Measurements from ENCODE around the gene ACSS2.

The ACSS2 gene

DNA sequence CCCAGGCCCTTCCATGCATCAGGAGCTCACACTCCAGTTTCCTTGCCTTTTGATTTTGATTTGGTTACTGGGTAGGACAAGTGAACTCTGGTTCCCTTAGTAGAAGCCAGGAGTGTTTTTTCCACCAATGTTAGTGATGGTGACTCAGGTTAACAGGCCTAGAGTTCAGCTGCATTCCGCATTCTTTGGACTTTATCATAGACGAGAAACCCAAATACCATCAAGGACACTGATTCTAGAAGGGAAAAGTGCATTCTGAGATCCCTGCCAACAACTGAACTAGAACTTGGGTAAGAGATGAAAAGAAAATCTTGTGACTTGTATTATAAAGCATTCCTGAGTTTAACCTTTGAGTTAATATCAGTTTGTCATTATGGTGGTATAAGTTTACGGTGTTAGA, 70.2 kb downstream of the ACSS2 start:
- H3K27ac ChIP-seq: no peak overlapping the region
- H3K9ac ChIP-seq: no peak overlapping the region
- no peak overlapping the region for H2AFZ ChIP-seq (ENCODE audit: low read depth)
- H3K27me3 ChIP-seq (ENCODE audit: insufficient read depth, low read depth): no peaks in the 10 kb centered on the region
- H3K4me1 ChIP-seq (ENCODE audit: low read depth, poor library complexity, severe bottlenecking): peaks cover 9% of the 10 kb centered on the region
- H4K20me1 ChIP-seq (ENCODE audit: insufficient read depth): no peaks in the 10 kb centered on the region
- TF ChIP-seq, protein P1, sequence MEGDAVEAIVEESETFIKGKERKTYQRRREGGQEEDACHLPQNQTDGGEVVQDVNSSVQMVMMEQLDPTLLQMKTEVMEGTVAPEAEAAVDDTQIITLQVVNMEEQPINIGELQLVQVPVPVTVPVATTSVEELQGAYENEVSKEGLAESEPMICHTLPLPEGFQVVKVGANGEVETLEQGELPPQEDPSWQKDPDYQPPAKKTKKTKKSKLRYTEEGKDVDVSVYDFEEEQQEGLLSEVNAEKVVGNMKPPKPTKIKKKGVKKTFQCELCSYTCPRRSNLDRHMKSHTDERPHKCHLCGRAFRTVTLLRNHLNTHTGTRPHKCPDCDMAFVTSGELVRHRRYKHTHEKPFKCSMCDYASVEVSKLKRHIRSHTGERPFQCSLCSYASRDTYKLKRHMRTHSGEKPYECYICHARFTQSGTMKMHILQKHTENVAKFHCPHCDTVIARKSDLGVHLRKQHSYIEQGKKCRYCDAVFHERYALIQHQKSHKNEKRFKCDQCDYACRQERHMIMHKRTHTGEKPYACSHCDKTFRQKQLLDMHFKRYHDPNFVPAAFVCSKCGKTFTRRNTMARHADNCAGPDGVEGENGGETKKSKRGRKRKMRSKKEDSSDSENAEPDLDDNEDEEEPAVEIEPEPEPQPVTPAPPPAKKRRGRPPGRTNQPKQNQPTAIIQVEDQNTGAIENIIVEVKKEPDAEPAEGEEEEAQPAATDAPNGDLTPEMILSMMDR (conservative IDR thresholded peaks at IDR 0.05; ENCODE audit: low read depth, low read length): no peak
- H3K4me2 ChIP-seq: no peak overlapping the region
- H3K79me2 ChIP-seq (ENCODE audit: insufficient read depth, low read depth): no peaks in the 10 kb centered on the region
- H3K4me3 ChIP-seq (IDR thresholded peaks at IDR 0.05; ENCODE audit: insufficient read depth, low read depth, low read length): no peak overlapping the region
- H3K36me3 ChIP-seq (ENCODE audit: insufficient read depth): no peaks in the 10 kb centered on the region

DNA sequence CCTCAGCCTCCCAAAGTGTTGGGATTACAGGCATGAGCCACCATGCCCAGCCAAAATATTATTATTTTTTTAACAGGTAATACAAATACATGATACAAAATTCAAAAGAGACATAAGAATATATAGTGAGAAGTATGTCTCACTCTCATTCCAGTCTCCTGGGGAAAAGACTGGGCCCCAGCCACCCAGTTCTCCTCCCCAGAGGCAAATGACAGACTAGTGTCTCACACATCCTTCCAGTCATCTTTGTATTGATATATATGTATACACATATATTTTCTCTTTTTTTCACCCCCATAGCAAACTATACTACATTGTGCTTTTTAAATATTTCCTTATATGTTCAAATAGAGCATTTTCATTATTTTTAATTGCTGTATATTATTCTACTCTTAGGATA, 70.9 kb downstream of the ACSS2 start:
- no peak overlapping the region for H2AFZ ChIP-seq (ENCODE audit: low read depth)
- H3K4me1 ChIP-seq (ENCODE audit: low read depth, poor library complexity, severe bottlenecking): peaks cover 12% of the 10 kb centered on the region
- H3K4me2 ChIP-seq: no peak overlapping the region
- H3K27ac ChIP-seq: no peak overlapping the region
- no peaks in the 10 kb centered on the region for H3K79me2 ChIP-seq (ENCODE audit: insufficient read depth, low read depth)
- TF ChIP-seq, protein P1 (conservative IDR thresholded peaks at IDR 0.05; ENCODE audit: low read depth, low read length): no peak
- no peaks in the 10 kb centered on the region for H3K36me3 ChIP-seq (ENCODE audit: insufficient read depth)
- H3K27me3 ChIP-seq (ENCODE audit: insufficient read depth, low read depth): no peaks in the 10 kb centered on the region
- no peak overlapping the region for H3K9ac ChIP-seq
- no peaks in the 10 kb centered on the region for H4K20me1 ChIP-seq (ENCODE audit: insufficient read depth)
- no peak overlapping the region for H3K4me3 ChIP-seq (IDR thresholded peaks at IDR 0.05; ENCODE audit: insufficient read depth, low read depth, low read length)

DNA sequence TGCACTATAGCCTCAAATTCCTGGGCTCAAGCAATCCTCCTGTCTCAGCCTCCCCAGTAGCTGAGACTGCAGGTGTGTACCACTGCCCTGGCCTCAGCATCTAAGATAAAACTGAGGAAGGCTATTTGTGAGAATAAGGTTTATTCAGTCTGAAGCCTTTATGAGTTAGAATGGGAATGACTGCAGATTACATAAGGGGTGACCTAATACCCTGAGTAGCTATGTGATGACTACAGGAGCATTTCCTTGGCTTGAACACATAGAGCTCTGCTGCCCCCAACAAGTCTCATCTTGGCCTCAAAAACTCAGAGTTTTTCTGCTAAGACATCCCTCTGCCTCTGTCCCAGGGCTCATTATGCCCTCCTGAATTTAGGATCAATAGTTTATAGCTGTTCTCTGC, 71.6 kb downstream of the ACSS2 start:
- no peaks in the 10 kb centered on the region for H3K36me3 ChIP-seq (ENCODE audit: insufficient read depth)
- no peak overlapping the region for H3K9ac ChIP-seq
- TF ChIP-seq, protein P1 (conservative IDR thresholded peaks at IDR 0.05; ENCODE audit: low read depth, low read length): no peak
- H3K4me3 ChIP-seq (IDR thresholded peaks at IDR 0.05; ENCODE audit: insufficient read depth, low read depth, low read length): no peak overlapping the region
- H2AFZ ChIP-seq (ENCODE audit: low read depth): no peak overlapping the region
- no peaks in the 10 kb centered on the region for H3K27me3 ChIP-seq (ENCODE audit: insufficient read depth, low read depth)
- no peak overlapping the region for H3K27ac ChIP-seq
- peaks cover 12% of the 10 kb centered on the region for H3K4me1 ChIP-seq (ENCODE audit: low read depth, poor library complexity, severe bottlenecking)
- H3K4me2 ChIP-seq: no peak overlapping the region
- no peaks in the 10 kb centered on the region for H4K20me1 ChIP-seq (ENCODE audit: insufficient read depth)
- H3K79me2 ChIP-seq (ENCODE audit: insufficient read depth, low read depth): no peaks in the 10 kb centered on the region

DNA sequence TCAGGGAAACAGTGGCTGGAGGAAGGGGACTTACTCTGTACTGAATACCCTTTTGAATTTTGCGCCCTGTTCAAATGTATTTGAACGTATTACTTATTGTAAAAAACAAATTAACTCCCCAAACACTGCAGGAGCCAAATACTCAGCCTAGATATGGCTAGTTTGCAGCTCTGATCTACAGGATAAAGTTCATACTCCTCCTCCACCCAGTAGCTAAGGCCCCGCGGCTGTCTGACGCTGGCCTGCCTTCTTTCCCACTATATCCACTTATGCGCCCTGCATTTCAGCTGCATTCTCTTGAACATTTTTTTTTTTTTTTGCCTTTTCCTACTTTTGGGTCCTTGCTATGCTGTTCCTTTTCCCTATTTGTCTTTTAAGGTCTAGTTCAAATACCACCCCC, 72.7 kb downstream of the ACSS2 start:
- TF ChIP-seq, protein P1 (conservative IDR thresholded peaks at IDR 0.05; ENCODE audit: low read depth, low read length): no peak
- Histone ChIP-seq H3K27ac (no peak overlapping the region), H4K20me1 (ENCODE audit: insufficient read depth) (no peaks in the 10 kb centered on the region), H2AFZ (ENCODE audit: low read depth) (no peak overlapping the region), H3K27me3 (ENCODE audit: insufficient read depth, low read depth) (no peaks in the 10 kb centered on the region), H3K9ac (no peak overlapping the region), H3K36me3 (ENCODE audit: insufficient read depth) (no peaks in the 10 kb centered on the region), H3K79me2 (ENCODE audit: insufficient read depth, low read depth) (no peaks in the 10 kb centered on the region), H3K4me3 (IDR thresholded peaks at IDR 0.05; ENCODE audit: insufficient read depth, low read depth, low read length) (no peak overlapping the region), H3K4me2 (no peak overlapping the region), H3K4me1 (ENCODE audit: low read depth, poor library complexity, severe bottlenecking) (peaks cover 9% of the 10 kb centered on the region)

Data from KMS-11 (cell line).